Activated CD8-positive, alpha-beta T cell treated with anti-CD3 and anti-CD28 coated beads for 36 hours (primary cell): ENCODE data around the gene TFPI2. TPM values are rescaled to one million over a fixed set of nuclear protein-coding genes. Genes with fewer than 3 reads are reported as not detected.
"Not testable (repeated sequence)": the region's sequence is repeated elsewhere in the genome, so short reads cannot be mapped to it uniquely, and the experiment has no call there.

Experiments used
- ATAC-seq: fragments of 200-7000 bp; cut with Tn5 transposase; one replicate; pipeline ENCODE4 v1.10.0; 2021; ENCODE audit warnings: mild to moderate bottlenecking, moderate library complexity
- CTCF ChIA-PET: fragments of 350-600 bp; sonication (Branson Sonifier 250); formaldehyde crosslinking; loops from one replicate; lab custom pipeline; 2021; ENCODE audit warnings: antibody characterized with exemption; lab: Charles Lee
- POLR2A ChIA-PET: fragments of 350-600 bp; sonication (Branson Sonifier 250); formaldehyde crosslinking; loops from one replicate; lab custom pipeline; 2021; ENCODE audit warnings: antibody characterized with exemption; lab: Charles Lee
- DNase-seq: peaks from one replicate; pipeline ENCODE4 v3.0.0-alpha.2; 2020
- H3K27ac Mint-ChIP-seq: one replicate; pipeline ENCODE4 v1.8.0; 2021; ENCODE audit warnings: mild to moderate bottlenecking, mixed read lengths
- H3K27me3 Mint-ChIP-seq: one replicate; pipeline ENCODE4 v1.8.0; 2021; ENCODE audit warnings: mixed read lengths
- H3K36me3 Mint-ChIP-seq: one replicate; pipeline ENCODE4 v1.8.0; 2021; ENCODE audit warnings: low read depth, mixed read lengths
- H3K4me1 Mint-ChIP-seq: one replicate; pipeline ENCODE4 v1.8.0; 2021; ENCODE audit warnings: low read depth, mixed read lengths
- H3K4me3 Mint-ChIP-seq: one replicate; pipeline ENCODE4 v1.8.0; 2021; ENCODE audit warnings: mild to moderate bottlenecking, moderate library complexity, mixed read lengths
- H3K9me3 Mint-ChIP-seq: one replicate; pipeline ENCODE4 v1.8.0; 2021; ENCODE audit warnings: mixed read lengths
- intact Hi-C: fragments of 100-400 bp; cut with micrococcal nuclease; formaldehyde crosslinking; loops from one replicate; pipeline ENCODE4 v1.10.0; 2022
- total RNA-seq, 2 experiments: library from RNA; stranded (reverse); gene quantifications; one replicate each; pipeline ENCODE4 v1.2.3, GENCODE V29; 2021
- TF ChIP-seq, protein P1 (sequence below): fragments of 200-600 bp; IDR thresholded peaks from one replicate; pipeline ENCODE4 v1.8.0; 2022; ENCODE audit warnings: antibody characterized with exemption, mild to moderate bottlenecking

The TFPI2 gene
- total RNA-seq, 2 experiments from 2014 or later, result not detected

DNA sequence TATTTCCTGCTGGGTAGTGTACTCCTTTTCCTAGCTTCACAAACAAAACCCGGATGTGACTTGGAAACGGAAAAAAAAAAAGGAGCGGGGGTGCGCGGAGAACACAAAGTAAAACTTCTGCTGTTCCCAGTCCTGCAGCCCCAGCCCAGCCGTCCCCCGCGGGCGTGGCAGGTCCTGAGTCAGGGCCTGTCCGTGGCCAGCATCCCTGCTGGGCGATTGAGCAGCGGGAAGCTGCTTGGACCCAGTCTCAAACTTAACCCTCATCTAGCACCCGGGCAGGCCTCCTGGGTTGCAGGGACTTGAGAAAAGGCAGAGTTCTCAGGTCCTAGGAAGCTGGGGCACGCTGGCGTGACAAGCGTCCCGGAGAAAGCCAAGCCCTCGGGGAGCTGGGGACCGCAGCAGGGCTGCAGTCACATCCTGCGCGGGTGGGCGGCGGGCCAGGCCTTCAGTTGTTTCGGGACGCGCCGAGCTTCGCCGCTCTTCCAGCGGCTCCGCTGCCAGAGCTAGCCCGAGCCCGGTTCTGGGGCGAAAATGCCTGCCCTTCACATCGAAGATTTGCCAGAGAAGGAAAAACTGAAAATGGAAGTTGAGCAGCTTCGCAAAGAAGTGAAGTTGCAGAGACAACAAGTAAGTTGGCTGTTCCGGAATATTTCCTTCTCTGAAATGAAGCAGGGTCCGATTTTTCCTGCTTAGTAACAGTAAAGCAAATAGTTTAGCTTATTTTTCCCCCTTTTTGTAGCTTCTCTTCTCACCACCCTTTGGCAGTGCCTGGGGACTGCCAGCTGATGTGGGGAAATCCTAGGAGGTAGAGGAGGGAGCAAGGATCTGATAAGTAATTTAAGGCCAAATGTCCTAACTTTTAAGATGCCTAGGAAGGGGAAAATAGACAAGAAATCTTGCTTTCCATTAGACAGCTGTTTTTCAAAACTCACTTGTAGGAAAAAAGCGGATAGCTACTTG, 31.3 kb upstream of the TFPI2 start, which contains the start of gene GNG11:
GNG11 (plus strand) TSS at position 129 of the 960 bp plus-strand sequence; CDS start at position 532, 403 bp downstream.
- peak; percentile 84 for ATAC-seq
- ChIA-PET CTCF (interaction anchor here (0.8 to 1.2 kb wide), 2 partner anchors 10 to 43 kb away, joined by 3 to 5 read pairs; no protein-coding TSS in a partner anchor), POLR2A (interaction anchor here (1.1 kb wide), 1 partner anchor 8 kb away, joined by 3 read pairs; no protein-coding TSS in a partner anchor)
- peaks cover 2% of the 10 kb centered on the region for H3K4me1 Mint-ChIP-seq
- H3K9me3 Mint-ChIP-seq, result no peaks in the 10 kb centered on the region
- peaks cover 28% of the 10 kb centered on the region for H3K27me3 Mint-ChIP-seq
- DNase-seq, result peak; percentile 55
- H3K4me3 Mint-ChIP-seq, result peak within 1 kb of the TSS; percentile 44
- H3K27ac Mint-ChIP-seq, result no peak within 1 kb of the TSS
- H3K36me3 Mint-ChIP-seq, result no peaks in the 10 kb centered on the region
- TF ChIP-seq, protein P1, sequence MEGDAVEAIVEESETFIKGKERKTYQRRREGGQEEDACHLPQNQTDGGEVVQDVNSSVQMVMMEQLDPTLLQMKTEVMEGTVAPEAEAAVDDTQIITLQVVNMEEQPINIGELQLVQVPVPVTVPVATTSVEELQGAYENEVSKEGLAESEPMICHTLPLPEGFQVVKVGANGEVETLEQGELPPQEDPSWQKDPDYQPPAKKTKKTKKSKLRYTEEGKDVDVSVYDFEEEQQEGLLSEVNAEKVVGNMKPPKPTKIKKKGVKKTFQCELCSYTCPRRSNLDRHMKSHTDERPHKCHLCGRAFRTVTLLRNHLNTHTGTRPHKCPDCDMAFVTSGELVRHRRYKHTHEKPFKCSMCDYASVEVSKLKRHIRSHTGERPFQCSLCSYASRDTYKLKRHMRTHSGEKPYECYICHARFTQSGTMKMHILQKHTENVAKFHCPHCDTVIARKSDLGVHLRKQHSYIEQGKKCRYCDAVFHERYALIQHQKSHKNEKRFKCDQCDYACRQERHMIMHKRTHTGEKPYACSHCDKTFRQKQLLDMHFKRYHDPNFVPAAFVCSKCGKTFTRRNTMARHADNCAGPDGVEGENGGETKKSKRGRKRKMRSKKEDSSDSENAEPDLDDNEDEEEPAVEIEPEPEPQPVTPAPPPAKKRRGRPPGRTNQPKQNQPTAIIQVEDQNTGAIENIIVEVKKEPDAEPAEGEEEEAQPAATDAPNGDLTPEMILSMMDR, result no peak
- intact Hi-C loops, result no loop called here

DNA sequence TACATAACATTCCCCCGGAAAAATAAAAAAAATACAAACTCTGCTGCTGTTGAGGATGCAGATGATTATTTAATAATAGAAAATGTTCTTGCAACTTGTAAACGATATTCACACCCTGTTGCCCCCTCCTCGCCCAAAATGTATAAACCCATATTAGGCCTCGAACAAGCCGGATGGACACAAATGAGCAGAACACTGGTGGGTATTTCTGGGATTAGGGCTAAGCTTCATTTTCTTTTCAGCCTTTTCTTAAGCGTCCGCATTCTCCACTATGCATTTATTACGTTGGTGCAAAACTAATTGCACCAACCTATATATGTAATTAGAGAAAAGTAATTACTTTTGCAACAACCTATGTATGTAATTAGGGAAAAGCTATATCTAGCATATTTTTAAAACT, 30.6 kb upstream of the TFPI2 start:
- H3K4me1 Mint-ChIP-seq, result peaks cover 2% of the 10 kb centered on the region
- peak overlapping the region; percentile 44 for H3K4me3 Mint-ChIP-seq
- POLR2A ChIA-PET, result interaction anchor here (1.1 kb wide), 1 partner anchor 7 kb away, joined by 3 read pairs; no protein-coding TSS in a partner anchor
- H3K27ac Mint-ChIP-seq, result no peak overlapping the region
- ATAC-seq (no peak), DNase-seq (no peak)
- intact Hi-C loops, result no loop called here
- CTCF ChIA-PET, result interaction anchor here (0.8 to 1.2 kb wide), 2 partner anchors 10 to 44 kb away, joined by 3 to 5 read pairs; no protein-coding TSS in a partner anchor
- no peaks in the 10 kb centered on the region for H3K36me3 Mint-ChIP-seq
- TF ChIP-seq, protein P1, result no peak
- no peaks in the 10 kb centered on the region for H3K9me3 Mint-ChIP-seq
- peaks cover 25% of the 10 kb centered on the region for H3K27me3 Mint-ChIP-seq

DNA sequence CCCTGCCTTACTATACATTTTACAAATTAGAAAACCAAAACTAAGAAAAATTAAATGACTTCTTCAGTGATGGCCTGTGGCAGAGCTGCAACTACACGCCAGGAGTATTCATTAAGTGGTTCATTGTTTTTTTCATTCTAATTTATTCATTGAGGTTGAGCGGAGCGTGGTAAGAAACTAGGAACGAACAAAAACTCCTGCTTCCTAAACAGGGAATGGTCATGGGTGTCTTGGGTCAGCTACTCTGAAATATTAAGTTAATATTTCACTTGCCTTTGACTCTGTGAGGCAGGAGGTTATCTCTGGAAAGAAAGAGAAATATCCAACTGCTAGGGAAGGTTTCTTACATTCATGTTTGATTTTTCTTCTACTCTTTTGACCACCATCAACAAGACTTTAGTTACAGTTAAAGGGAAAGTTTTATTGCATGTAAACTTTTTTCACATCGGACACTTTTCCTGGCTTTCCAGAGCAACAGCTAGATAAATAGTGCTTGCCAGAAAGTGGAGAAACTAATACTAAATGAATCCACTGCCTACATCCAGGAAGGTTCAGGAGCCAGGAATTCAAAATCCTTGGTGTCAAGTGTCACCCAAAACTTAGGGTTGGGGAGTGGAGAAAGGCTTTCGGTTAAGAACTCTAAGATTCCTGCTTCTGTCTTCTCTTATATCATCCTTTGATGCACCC, 30.1 kb upstream of the TFPI2 start:
- CTCF ChIA-PET, result no interaction called here
- no peak overlapping the region for H3K4me3 Mint-ChIP-seq
- ATAC-seq (no peak), DNase-seq (no peak)
- H3K36me3 Mint-ChIP-seq, result no peaks in the 10 kb centered on the region
- POLR2A ChIA-PET, result no interaction called here
- no peak overlapping the region for H3K27ac Mint-ChIP-seq
- TF ChIP-seq, protein P1, result no peak
- peaks cover 2% of the 10 kb centered on the region for H3K4me1 Mint-ChIP-seq
- H3K9me3 Mint-ChIP-seq, result no peaks in the 10 kb centered on the region
- intact Hi-C loops, result no loop called here
- H3K27me3 Mint-ChIP-seq, result peaks cover 25% of the 10 kb centered on the region

- H3K27me3 Mint-ChIP-seq, result peaks cover 17% of the 10 kb centered on the region
- H3K36me3 Mint-ChIP-seq, ATAC-seq, CTCF ChIA-PET, H3K27ac Mint-ChIP-seq, intact Hi-C loops, H3K9me3 Mint-ChIP-seq, H3K4me1 Mint-ChIP-seq, POLR2A ChIA-PET, DNase-seq, H3K4me3 Mint-ChIP-seq: not testable (repeated sequence)
Measured at GRCh38 chr7:93916315-93916714, 25.8 kb upstream of the TFPI2 start.

GRCh38 chr7:93915888-93916287, 25.3 kb upstream of the TFPI2 start:
- POLR2A ChIA-PET, ATAC-seq: not testable (repeated sequence)

DNA sequence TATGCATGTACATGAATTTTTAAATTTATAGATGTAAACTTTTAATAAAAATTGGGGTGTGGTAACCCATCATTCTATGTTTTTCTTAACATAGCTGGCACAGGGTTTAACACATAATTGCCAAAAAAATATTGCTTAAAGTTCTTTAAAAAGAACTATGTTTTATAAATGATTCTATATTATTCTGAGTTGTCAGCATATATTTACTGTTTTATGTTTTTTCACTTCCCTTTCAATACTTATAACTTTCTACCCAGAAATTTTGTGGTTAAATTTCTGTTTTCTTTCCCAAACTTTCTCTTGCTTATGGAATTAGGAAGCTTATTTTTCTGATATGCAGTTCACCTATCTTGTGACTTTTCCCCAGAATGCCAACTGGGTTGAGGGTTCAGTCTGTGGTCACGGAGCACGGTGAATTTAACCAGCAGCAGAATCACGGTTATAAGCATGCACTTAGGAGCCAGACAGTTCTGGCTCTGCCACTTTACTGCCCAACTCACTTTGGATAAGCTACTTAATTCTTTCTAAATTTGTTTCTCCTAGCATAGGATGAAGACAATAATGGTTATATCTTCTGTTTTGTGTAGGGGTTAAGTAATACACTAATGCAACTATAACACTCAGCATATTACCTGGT, 24.8 kb upstream of the TFPI2 start:
- not testable (repeated sequence) for H3K9me3 Mint-ChIP-seq

More at GRCh38 chr7:93915888-93916287, 25.3 kb upstream of the TFPI2 start:
- H3K27ac Mint-ChIP-seq, DNase-seq, H3K4me1 Mint-ChIP-seq, intact Hi-C loops, H3K9me3 Mint-ChIP-seq, H3K36me3 Mint-ChIP-seq, CTCF ChIA-PET, H3K4me3 Mint-ChIP-seq: not testable (repeated sequence)
- H3K27me3 Mint-ChIP-seq, result peaks cover 14% of the 10 kb centered on the region

More for the DNA sequence above, 24.8 kb upstream of the TFPI2 start:
- H3K27me3 Mint-ChIP-seq, H3K36me3 Mint-ChIP-seq, H3K4me3 Mint-ChIP-seq, H3K27ac Mint-ChIP-seq, ATAC-seq, CTCF ChIA-PET, intact Hi-C loops, DNase-seq, POLR2A ChIA-PET, H3K4me1 Mint-ChIP-seq: not testable (repeated sequence)
